BLaER1 (cell line): ENCODE results near the gene TYMS.

Source experiments
- H3K27ac ChIP-seq: shearing (Covaris generic); formaldehyde crosslinking; 2 replicates; pipeline ENCODE4 v1.8.1; 2022
- H3K27me3 ChIP-seq: shearing (Covaris generic); formaldehyde crosslinking; 2 replicates; pipeline ENCODE4 v1.8.1; 2022
- H3K36me3 ChIP-seq: shearing (Covaris generic); formaldehyde crosslinking; 2 replicates; pipeline ENCODE4 v1.8.1; 2022
- H3K4me1 ChIP-seq: shearing (Covaris generic); formaldehyde crosslinking; 2 replicates; pipeline ENCODE4 v1.8.1; 2022
- H3K4me2 ChIP-seq: shearing (Covaris generic); formaldehyde crosslinking; 2 replicates; pipeline ENCODE4 v1.8.1; 2022
- H3K4me3 ChIP-seq: shearing (Covaris generic); formaldehyde crosslinking; 2 replicates; pipeline ENCODE4 v1.8.1; 2022
- H3K9ac ChIP-seq: shearing (Covaris generic); formaldehyde crosslinking; 2 replicates; pipeline ENCODE4 v1.8.1; 2022
- H3K9me3 ChIP-seq: shearing (Covaris generic); formaldehyde crosslinking; 2 replicates; pipeline ENCODE4 v1.8.1; 2022
- H4K20me1 ChIP-seq: shearing (Covaris generic); formaldehyde crosslinking; 2 replicates; pipeline ENCODE4 v1.8.1; 2022
- Cebpa-rat ChIP-seq: shearing (Covaris generic); IDR thresholded peaks from 2 replicates; pipeline ENCODE4 v1.8.1; 2022

The TYMS gene

GRCh38 chr18:717003-717402 lies 59.5 kb downstream of the TYMS start:
- H3K36me3 ChIP-seq, result no peaks in the 10 kb centered on the region
- peaks cover 11% of the 10 kb centered on the region for H3K27me3 ChIP-seq
- no peak overlapping the region for H3K27ac ChIP-seq
- no peaks in the 10 kb centered on the region for H3K4me1 ChIP-seq
- no peak overlapping the region for H3K9ac ChIP-seq
- H3K4me2 ChIP-seq, result no peak overlapping the region
- no peaks in the 10 kb centered on the region for H4K20me1 ChIP-seq
- peaks cover 14% of the 10 kb centered on the region for H3K9me3 ChIP-seq
- no peak for TF ChIP-seq Cebpa-rat
- H3K4me3 ChIP-seq, result no peak overlapping the region
